SK-N-SH treated with all-trans-retinoic acid at 6 μM for 48 hours (cell line): ENCODE measurements around the gene RNF212B.

ENCODE experiments used
- ATAC-seq: fragments of 200-7000 bp; cut with Tn5 transposase; 3 replicates; pipeline ENCODE4 v1.9.1; 2020; ENCODE audit warnings: mild to moderate bottlenecking, moderate library complexity
- ARNTL ChIP-seq: fragments of 450-650 bp; formaldehyde crosslinking; IDR thresholded peaks from 2 replicates; pipeline ENCODE4 v1.5.0; 2020; ENCODE audit warnings: low read depth, mild to moderate bottlenecking, moderate library complexity, borderline replicate concordance
- BACH2 ChIP-seq: fragments of 250-450 bp; sonication (Bioruptor Pico); IDR thresholded peaks from 2 replicates; pipeline ENCODE4 v1.9.0; 2021; ENCODE audit warnings: mild to moderate bottlenecking, borderline replicate concordance
- CREB5 ChIP-seq: fragments of 250-450 bp; sonication (Bioruptor Pico); IDR thresholded peaks from 2 replicates; pipeline ENCODE4 v1.5.1; 2020; ENCODE audit warnings: low read depth, mild to moderate bottlenecking, moderate library complexity
- CSRNP3 ChIP-seq: fragments of 250-450 bp; sonication (Bioruptor Pico); IDR thresholded peaks from 2 replicates; pipeline ENCODE4 v1.5.1; 2021; ENCODE audit warnings: mild to moderate bottlenecking, moderate library complexity
- ESRRG ChIP-seq: fragments of 250-450 bp; sonication (Bioruptor Pico); IDR thresholded peaks from 2 replicates; pipeline ENCODE4 v1.6.1; 2021; ENCODE audit warnings: mild to moderate bottlenecking
- GLIS3 ChIP-seq: fragments of 250-450 bp; sonication (Bioruptor Pico); IDR thresholded peaks from 2 replicates; pipeline ENCODE4 v1.5.0; 2020; ENCODE audit warnings: mild to moderate bottlenecking, moderate library complexity
- ISL1 ChIP-seq: fragments of 250-450 bp; sonication (Bioruptor Pico); IDR thresholded peaks from 2 replicates; pipeline ENCODE4 v2.1.2; 2022; ENCODE audit warnings: mild to moderate bottlenecking, moderate library complexity
- OSR1 ChIP-seq: fragments of 250-450 bp; sonication (Bioruptor Pico); IDR thresholded peaks from 2 replicates; pipeline ENCODE4 v1.8.0; 2022; ENCODE audit warnings: moderate library complexity, mild to moderate bottlenecking, inconsistent platforms
- PATZ1 ChIP-seq: fragments of 250-450 bp; sonication (Bioruptor Pico); IDR thresholded peaks from 2 replicates; pipeline ENCODE4 v1.8.0; 2020; ENCODE audit warnings: mild to moderate bottlenecking, moderate library complexity, borderline replicate concordance
- POU6F1 ChIP-seq: fragments of 250-450 bp; sonication (Bioruptor Pico); IDR thresholded peaks from 2 replicates; pipeline ENCODE4 v1.8.0; 2021; ENCODE audit warnings: low read depth, mild to moderate bottlenecking, moderate library complexity, borderline replicate concordance
- RARB ChIP-seq: fragments of 250-450 bp; sonication (Bioruptor Pico); IDR thresholded peaks from 2 replicates; pipeline ENCODE4 v1.8.0; 2021; ENCODE audit warnings: mild to moderate bottlenecking, moderate library complexity
- SNAI2 ChIP-seq: fragments of 250-450 bp; sonication (Bioruptor Pico); IDR thresholded peaks from 2 replicates; pipeline ENCODE4 v1.5.0; 2020; ENCODE audit warnings: mild to moderate bottlenecking, moderate library complexity
- TOX ChIP-seq: fragments of 250-450 bp; sonication (Bioruptor Pico); IDR thresholded peaks from 2 replicates; pipeline ENCODE4 v1.8.0; 2021; ENCODE audit warnings: mild to moderate bottlenecking, moderate library complexity, borderline replicate concordance
- TSHZ2 ChIP-seq: fragments of 250-450 bp; sonication (Bioruptor Pico); IDR thresholded peaks from 2 replicates; pipeline ENCODE4 v1.5.0; 2020; ENCODE audit warnings: mild to moderate bottlenecking, moderate library complexity
- ZC3H10 ChIP-seq: fragments of 250-450 bp; sonication (Bioruptor Pico); IDR thresholded peaks from 2 replicates; pipeline ENCODE4 v1.5.1; 2021; ENCODE audit warnings: mild to moderate bottlenecking, moderate library complexity
- ZFP3 ChIP-seq: fragments of 250-450 bp; sonication (Bioruptor Pico); IDR thresholded peaks from 2 replicates; pipeline ENCODE4 v1.5.0; 2020; ENCODE audit warnings: mild to moderate bottlenecking, moderate library complexity
- ZFP30 ChIP-seq: fragments of 450-650 bp; formaldehyde crosslinking; IDR thresholded peaks from 2 replicates; pipeline ENCODE4 v1.5.0; 2022; ENCODE audit warnings: mild to moderate bottlenecking, moderate library complexity
- ZNF565 ChIP-seq: fragments of 450-650 bp; formaldehyde crosslinking; conservative IDR thresholded peaks from 2 replicates; pipeline ENCODE4 v1.5.0; 2020; ENCODE audit warnings: low read depth, mild to moderate bottlenecking, moderate library complexity
- ZNF70 ChIP-seq: fragments of 450-650 bp; formaldehyde crosslinking; IDR thresholded peaks from 2 replicates; pipeline ENCODE4 v1.5.0; 2020; ENCODE audit warnings: mild to moderate bottlenecking, moderate library complexity
- ZNF8 ChIP-seq: fragments of 450-650 bp; formaldehyde crosslinking; IDR thresholded peaks from 2 replicates; pipeline ENCODE4 v1.5.0; 2020; ENCODE audit warnings: mild to moderate bottlenecking, moderate library complexity

RNF212B gene

GRCh38 chr14:23252420-23253333, 14.9 kb downstream of the RNF212B start:
- ATAC-seq: no peak
- TF ChIP-seq CSRNP3 (CRISPR knock-in tag) (no peak), CREB5 (CRISPR knock-in tag) (no peak), ZNF565 (no peak), ESRRG (CRISPR knock-in tag) (no peak), ZC3H10 (CRISPR knock-in tag) (no peak), GLIS3 (CRISPR knock-in tag) (no peak), PATZ1 (CRISPR knock-in tag) (no peak), TSHZ2 (CRISPR knock-in tag) (no peak), ARNTL (no peak), TOX (CRISPR knock-in tag) (no peak), ZFP30 (CRISPR knock-in tag) (no peak), BACH2 (CRISPR knock-in tag) (no peak), POU6F1 (CRISPR knock-in tag) (no peak), OSR1 (CRISPR knock-in tag) (no peak), SNAI2 (CRISPR knock-in tag) (no peak)
- TF ChIP-seq, all 23 proteins: peak for 0

GRCh38 chr14:23258256-23258655, 20.5 kb downstream of the RNF212B start:
- no peak for ATAC-seq
- TF ChIP-seq TOX (CRISPR knock-in tag) (no peak), SNAI2 (CRISPR knock-in tag) (no peak), RARB (CRISPR knock-in tag) (no peak), ZFP3 (CRISPR knock-in tag) (no peak), TSHZ2 (CRISPR knock-in tag) (no peak), BACH2 (CRISPR knock-in tag) (no peak), CREB5 (CRISPR knock-in tag) (no peak), OSR1 (CRISPR knock-in tag) (no peak), ZC3H10 (CRISPR knock-in tag) (no peak), ISL1 (CRISPR knock-in tag) (no peak), GLIS3 (CRISPR knock-in tag) (no peak), PATZ1 (CRISPR knock-in tag) (no peak), ZNF565 (no peak), ZNF8 (CRISPR knock-in tag) (no peak), ZFP30 (CRISPR knock-in tag) (no peak), ZNF70 (CRISPR knock-in tag) (no peak)
